ENCODE data around the gene DNAI1.

The DNAI1 gene

DNA sequence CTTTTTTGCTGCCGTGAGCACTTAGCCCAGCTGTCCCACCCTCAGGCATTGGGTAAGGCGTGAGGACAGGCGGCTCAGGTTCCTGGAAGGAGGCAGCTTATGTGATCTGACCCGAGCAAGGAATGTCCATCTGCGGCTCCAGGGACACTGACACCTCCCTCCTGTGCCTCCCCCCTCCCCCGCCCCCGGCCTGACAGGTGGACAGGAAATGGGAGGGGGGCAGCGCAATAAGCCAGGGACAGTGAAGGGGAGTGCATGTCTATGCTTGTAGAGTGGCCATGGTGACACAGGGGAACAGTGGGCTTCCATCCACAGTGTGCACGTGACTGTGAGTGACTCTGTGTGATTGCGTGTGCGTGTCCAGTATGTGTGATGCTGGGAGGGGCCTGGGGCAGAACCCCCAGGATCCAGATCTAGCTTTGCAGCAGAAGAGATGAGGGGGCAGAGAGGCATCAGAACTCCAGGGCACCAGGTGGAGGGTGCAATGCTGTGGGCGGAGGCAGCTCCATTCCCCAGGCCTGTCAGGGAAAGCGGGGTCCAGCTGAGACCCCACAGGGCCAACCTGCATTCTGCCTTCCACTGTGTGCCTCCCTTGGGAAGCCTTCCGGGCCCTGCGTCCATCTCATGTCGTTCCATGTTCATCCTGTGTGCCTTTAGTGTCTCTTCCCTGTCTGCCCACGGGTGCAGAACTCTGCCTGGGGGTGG, 100.5 kb downstream of the DNAI1 start:
- Mint-ChIP-seq H3K4me1 (no peaks in the 10 kb centered on the region), H3K27ac (no peak overlapping the region), H3K9me3 (no peaks in the 10 kb centered on the region), H3K4me3 (no peak overlapping the region), H3K36me3 (no peaks in the 10 kb centered on the region)
- DNase-seq (ENCODE audit: low spot score in 2 of 2): no peak
- ATAC-seq: no peak

DNA sequence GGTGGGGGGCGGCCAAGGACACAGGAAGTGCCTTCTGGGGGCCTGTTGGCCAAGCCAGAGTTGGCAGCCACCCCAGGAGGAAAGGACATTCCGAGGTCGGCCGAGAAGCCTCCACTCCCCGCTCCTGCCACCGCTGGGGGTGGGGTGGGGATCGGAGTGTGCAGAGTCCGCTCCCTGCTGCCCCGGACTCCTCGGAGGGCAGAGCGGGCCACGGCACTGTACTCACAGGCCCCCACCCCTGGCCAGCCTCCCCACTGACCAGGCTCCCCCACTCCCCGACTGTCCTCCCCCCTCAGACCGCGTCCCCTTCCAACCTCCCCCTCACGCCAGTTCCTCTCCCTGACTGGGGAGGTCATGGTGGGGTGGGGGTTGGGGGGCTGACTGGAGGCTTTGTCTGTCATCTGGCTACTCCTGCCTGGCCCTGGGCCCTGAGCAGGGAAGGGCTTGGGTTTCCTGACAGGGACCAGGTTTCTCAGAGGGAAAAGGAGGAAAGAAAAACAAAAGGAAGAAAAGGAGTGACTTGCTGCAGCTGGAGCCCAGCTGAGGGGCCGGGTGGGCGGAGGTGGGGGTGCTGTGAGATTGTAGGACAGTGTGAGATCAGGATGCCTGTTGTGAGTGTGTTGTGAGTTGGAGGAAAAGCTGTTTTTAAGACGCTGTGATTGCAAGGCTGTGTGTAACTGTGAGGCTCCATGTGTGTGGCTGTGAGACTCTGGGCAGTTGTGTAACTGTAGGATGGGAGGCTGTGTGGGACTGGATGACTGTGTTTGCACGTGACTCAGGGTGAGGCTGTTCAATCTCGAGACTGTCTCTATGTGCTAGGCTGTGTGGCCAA, 101.2 kb downstream of the DNAI1 start:
- Mint-ChIP-seq H3K27ac (no peak overlapping the region), H3K4me3 (no peak overlapping the region), H3K4me1 (no peaks in the 10 kb centered on the region), H3K9me3 (no peaks in the 10 kb centered on the region), H3K36me3 (no peaks in the 10 kb centered on the region)
- DNase-seq (ENCODE audit: low spot score in 2 of 2): no peak
- peak; percentile 39 for ATAC-seq

DNA sequence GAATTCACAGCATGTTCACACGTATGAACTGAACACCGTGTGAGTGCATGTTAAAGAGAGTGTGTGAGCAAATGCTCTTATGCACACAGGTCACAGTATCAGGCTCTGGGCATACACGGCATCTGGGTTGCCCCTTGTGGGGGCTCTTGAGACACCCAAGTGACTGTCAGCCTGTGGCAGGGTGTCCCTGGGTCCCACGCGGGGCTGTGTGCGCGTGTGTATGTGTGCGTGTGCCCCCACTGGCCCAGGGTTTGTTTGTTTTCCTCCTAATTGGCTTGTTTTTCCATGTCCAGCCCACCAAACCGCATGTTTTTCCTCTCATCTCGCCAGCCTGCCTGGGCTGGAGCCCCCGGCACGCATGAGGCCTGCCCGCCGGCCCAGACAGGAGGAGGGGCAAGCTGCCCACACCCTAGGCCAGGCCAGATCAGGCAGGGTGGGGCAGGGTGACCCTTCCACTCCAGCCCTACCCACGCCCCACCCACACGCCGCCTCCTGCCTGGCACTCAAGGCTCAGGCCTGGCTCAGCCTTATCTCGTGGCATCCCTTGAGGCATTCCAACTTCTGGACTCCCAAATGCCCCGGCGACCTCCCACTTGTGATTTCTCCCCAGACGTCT, 102.1 kb downstream of the DNAI1 start:
- H3K4me3 Mint-ChIP-seq: no peak overlapping the region
- H3K9me3 Mint-ChIP-seq: no peaks in the 10 kb centered on the region
- DNase-seq (ENCODE audit: low spot score in 2 of 2): no peak

DNA sequence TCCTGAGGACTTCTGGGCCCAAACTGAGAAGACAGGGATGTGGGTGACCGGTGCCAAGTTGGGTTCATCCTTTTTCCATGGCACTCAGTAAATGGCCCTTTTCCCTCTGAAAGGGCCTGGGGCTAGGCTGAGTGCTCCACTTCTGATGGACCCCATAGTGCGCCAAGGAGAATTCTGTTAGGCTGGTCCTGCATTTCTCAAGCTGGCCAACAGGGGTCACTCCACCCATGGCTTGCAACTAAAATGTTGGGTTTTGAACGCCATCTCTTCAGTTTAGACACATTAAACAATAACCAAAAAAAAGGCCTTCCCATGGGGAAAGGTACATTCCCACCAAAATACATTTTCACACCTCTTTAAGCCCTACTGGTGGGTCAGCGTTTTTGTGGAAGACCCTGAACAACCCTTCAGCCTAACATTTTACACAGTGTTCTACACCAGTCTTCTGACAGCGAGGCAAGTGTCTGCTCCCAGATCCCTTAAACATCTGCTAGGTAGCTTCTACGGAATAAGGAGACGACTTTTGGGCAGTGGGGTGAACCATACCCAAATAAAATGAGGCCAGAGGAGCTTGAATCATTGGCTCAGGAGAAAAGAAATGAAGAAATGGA, 103.6 kb downstream of the DNAI1 start:
- H3K4me1 Mint-ChIP-seq: no peaks in the 10 kb centered on the region
- peak in 1 of 2 donors; percentile 69 for DNase-seq (ENCODE audit: low spot score in 2 of 2)
- H3K4me3 Mint-ChIP-seq: no peak overlapping the region
- ATAC-seq: no peak
- no peaks in the 10 kb centered on the region for H3K36me3 Mint-ChIP-seq
- no peaks in the 10 kb centered on the region for H3K9me3 Mint-ChIP-seq
- H3K27ac Mint-ChIP-seq: no peak overlapping the region

More for the DNA sequence above, 102.1 kb downstream of the DNAI1 start:
- H3K36me3 Mint-ChIP-seq: no peaks in the 10 kb centered on the region
- no peak for ATAC-seq
- no peaks in the 10 kb centered on the region for H3K4me1 Mint-ChIP-seq
- no peak overlapping the region for H3K27ac Mint-ChIP-seq

DNA sequence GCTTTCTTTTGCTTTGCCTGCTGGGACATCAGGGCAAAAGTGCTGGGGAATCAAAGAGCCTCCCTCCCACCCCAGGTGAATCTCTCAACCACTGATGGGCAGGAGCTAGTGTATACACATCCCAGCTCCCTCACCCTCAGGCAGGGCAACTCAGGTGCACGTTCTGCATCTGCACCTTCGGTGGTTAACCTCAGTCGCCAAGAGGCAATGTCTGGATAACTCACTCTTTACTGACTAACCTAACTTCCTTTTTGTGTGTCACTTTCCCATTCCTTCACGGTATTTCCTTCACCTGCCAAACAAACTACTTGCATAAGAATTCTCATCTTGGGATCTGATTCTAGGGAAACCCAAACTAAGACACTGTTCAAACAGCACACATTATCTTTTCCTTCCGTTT, 104.7 kb downstream of the DNAI1 start:
- no peaks in the 10 kb centered on the region for H3K36me3 Mint-ChIP-seq
- H3K4me3 Mint-ChIP-seq: no peak overlapping the region
- DNase-seq (ENCODE audit: low spot score in 2 of 2) (no peak), ATAC-seq (no peak)
- H3K4me1 Mint-ChIP-seq: no peaks in the 10 kb centered on the region
- H3K27ac Mint-ChIP-seq: no peak overlapping the region
- no peaks in the 10 kb centered on the region for H3K9me3 Mint-ChIP-seq

DNA sequence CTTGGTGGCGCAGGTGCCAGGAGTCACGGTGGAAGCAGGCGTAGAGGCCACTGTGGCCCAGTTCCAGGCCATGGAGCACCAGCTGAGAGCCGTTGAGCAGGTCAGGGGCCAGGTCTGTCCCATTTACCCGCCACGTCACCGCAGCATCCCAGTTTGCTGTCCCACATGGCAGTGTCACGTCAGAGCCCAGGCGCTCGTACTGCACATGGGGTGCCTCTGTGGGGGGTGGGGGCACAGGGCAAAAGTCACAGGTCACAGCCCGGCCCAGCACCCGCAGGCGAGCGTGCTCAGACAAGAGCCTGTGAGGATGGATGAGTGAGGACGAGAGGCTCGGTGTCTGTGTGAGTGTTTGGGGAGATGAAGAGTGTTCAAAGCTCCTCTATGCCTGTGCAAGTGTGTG, 106.0 kb downstream of the DNAI1 start:
- Mint-ChIP-seq H3K4me3 (no peak overlapping the region), H3K4me1 (no peaks in the 10 kb centered on the region), H3K36me3 (no peaks in the 10 kb centered on the region), H3K9me3 (no peaks in the 10 kb centered on the region), H3K27ac (no peak overlapping the region)
- ATAC-seq (no peak), DNase-seq (ENCODE audit: low spot score in 2 of 2) (no peak)

DNA sequence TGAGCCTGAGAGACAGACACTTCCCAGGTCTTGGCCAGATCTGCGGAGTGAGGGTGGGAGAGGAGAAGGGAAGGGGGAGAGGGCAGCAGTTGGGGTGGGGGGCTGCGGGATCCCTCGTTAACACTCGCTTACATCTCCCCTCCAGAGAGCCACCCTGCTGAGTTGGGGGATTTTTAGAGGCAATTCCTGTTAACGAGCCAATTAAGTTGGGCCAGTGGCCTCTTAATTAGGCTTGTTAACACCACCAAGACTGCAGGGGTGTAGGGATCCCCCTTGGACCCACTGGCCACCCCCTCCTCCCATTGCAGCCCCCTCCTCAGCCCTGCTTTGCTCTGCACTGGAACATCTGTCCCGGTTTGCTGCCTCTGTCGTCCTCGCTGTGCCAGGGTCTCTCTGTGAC, 107.3 kb downstream of the DNAI1 start:
- no peak for ATAC-seq
- H3K36me3 Mint-ChIP-seq: no peaks in the 10 kb centered on the region
- H3K9me3 Mint-ChIP-seq: no peaks in the 10 kb centered on the region
- no peaks in the 10 kb centered on the region for H3K4me1 Mint-ChIP-seq
- DNase-seq (ENCODE audit: low spot score in 2 of 2): no peak
- H3K27ac Mint-ChIP-seq: no peak overlapping the region
- H3K4me3 Mint-ChIP-seq: no peak overlapping the region

DNA sequence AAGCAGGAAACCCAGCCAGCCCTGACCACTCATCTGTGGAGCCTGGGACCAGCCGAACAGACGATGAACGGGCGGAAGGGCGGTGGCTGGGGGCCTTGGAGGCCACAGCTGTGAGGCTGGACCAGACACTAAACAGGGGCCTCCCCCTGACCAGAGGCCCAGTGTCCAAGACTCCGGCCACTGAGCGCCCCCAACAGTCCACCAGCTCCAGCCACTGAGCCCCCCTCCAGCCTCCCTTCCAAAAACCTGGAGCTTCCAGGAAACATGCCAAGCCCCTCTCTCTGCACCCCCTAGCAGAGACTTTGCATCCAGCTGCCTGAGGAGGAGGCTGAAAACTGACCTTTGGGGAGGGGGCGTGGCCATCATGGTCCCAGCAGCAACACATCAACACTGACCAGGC, 107.7 kb downstream of the DNAI1 start:
- no peak overlapping the region for H3K4me3 Mint-ChIP-seq
- H3K9me3 Mint-ChIP-seq: no peaks in the 10 kb centered on the region
- H3K27ac Mint-ChIP-seq: no peak overlapping the region
- H3K4me1 Mint-ChIP-seq: no peaks in the 10 kb centered on the region
- no peak for DNase-seq (ENCODE audit: low spot score in 2 of 2)
- ATAC-seq: no peak
- no peaks in the 10 kb centered on the region for H3K36me3 Mint-ChIP-seq

DNA sequence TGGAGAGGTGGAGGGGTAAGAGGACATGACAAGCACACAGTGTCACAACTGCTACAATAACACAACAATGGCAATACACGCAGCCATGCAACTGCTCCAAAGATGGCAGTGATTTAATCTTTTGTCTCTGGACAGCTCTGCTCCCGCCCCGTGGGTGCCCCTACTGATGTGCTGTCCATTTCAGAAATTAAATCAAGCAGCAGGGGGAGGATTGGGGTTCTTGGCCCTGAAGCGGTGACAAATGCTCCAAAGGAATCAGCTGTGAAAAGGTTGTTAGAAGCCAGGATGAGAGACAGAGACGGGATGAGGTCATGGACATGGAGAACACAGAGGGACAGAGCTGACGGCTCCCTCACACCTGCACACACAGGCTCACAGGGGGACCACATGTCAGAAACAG, 108.4 kb downstream of the DNAI1 start:
- no peak overlapping the region for H3K4me3 Mint-ChIP-seq
- no peaks in the 10 kb centered on the region for H3K9me3 Mint-ChIP-seq
- H3K27ac Mint-ChIP-seq: no peak overlapping the region
- DNase-seq (ENCODE audit: low spot score in 2 of 2): no peak
- no peaks in the 10 kb centered on the region for H3K4me1 Mint-ChIP-seq
- H3K36me3 Mint-ChIP-seq: no peaks in the 10 kb centered on the region
- no peak for ATAC-seq

DNA sequence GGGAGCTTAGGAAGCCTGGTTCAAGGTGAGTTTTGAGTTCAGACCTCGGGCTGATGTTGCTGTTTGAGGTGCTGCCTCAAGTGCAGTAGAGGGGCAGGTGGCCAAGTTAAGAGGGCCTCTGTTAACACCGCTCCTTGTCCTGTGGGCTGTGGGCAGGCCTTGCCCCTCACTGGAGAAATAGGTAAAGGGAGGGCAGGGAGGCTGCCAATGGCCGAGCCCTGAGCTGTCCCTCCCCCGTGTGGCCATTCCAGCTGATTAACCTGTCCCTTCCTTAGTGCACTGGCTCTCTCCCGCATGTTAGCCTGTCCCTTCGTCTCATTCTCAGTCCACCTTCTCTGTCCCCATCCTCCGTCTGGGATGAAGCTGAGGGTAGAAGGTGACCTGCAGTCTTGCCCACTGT, 109.5 kb downstream of the DNAI1 start:
- Mint-ChIP-seq H3K4me1 (no peaks in the 10 kb centered on the region), H3K9me3 (no peaks in the 10 kb centered on the region), H3K36me3 (no peaks in the 10 kb centered on the region), H3K4me3 (no peak overlapping the region), H3K27ac (no peak overlapping the region)
- ATAC-seq: no peak
- no peak for DNase-seq (ENCODE audit: low spot score in 2 of 2)

DNA sequence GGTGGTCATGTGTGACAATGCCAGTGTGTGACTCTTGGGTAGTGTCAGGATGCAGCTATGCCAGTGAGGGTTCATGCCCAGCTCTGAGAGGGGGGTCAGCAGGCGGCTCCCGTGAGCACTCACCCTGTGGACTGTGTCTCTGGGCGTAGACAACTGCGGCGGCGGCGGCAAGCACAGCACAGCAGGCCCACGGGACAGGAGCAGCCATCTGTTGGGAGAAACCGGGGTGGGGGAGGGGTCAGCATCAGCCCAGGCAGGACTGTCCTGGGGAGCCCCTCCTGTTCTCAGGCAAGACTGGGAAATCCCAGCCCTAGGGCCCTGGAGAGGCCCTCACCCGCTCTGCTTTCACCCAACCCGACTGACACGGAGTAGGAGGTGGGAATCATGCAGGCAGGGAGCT, 110.2 kb downstream of the DNAI1 start:
- no peak overlapping the region for H3K27ac Mint-ChIP-seq
- H3K4me3 Mint-ChIP-seq: no peak overlapping the region
- no peak for DNase-seq (ENCODE audit: low spot score in 2 of 2)
- H3K4me1 Mint-ChIP-seq: no peaks in the 10 kb centered on the region
- no peaks in the 10 kb centered on the region for H3K9me3 Mint-ChIP-seq
- no peak for ATAC-seq
- H3K36me3 Mint-ChIP-seq: no peaks in the 10 kb centered on the region

DNA sequence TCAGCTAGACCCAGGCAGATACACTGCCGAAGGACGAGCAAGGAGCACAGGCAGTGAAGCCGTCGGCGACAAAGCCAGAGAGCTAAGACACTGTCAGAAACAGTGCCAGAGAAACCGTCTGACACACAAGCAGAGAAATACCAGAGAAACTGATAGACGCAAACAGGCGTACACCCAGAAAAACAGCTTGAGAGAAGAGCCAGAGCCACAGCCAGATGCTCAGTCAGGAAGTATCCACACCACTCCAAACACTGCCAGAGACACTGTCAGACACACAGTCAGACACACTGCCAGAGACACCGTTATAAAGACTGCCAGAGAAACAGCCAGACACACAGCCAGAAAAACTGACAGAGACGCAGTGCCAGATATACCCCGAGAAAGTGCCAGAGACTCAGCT, 111.8 kb downstream of the DNAI1 start:
- Mint-ChIP-seq H3K36me3 (no peaks in the 10 kb centered on the region), H3K4me1 (no peaks in the 10 kb centered on the region), H3K27ac (no peak overlapping the region), H3K4me3 (no peak overlapping the region), H3K9me3 (no peaks in the 10 kb centered on the region)
- no peak for DNase-seq (ENCODE audit: low spot score in 2 of 2)
- ATAC-seq: no peak

Measured in stimulated activated effector memory CD8-positive, alpha-beta T cell treated with anti-CD3 and anti-CD28 coated beads, Interleukin-12 subunit alpha, Interleukin-12 subunit beta, amount 100 ng/mL, for 72 hours (primary cell).